HFFc6 (cell line): ENCODE data around the gene ZBED4. TPM values are rescaled to one million over a fixed set of nuclear protein-coding genes. Genes with fewer than 3 reads are reported as not detected.

ENCODE experiments used
- DNase-seq: peaks from one replicate; pipeline ENCODE4 v3.0.0-alpha.2; 2018
- H3K27ac Mint-ChIP-seq: 2 replicates; pipeline ENCODE4 v1.8.0; 2020; ENCODE audit warnings: mild to moderate bottlenecking, mixed read lengths
- H3K27me3 Mint-ChIP-seq: 2 replicates; pipeline ENCODE4 v1.8.0; 2021; ENCODE audit warnings: mild to moderate bottlenecking, moderate library complexity, mixed read lengths; ENCODE audit not compliant: insufficient read depth
- H3K36me3 Mint-ChIP-seq: 2 replicates; pipeline ENCODE4 v1.8.0; 2021; ENCODE audit warnings: low read depth, mixed read lengths
- H3K4me1 Mint-ChIP-seq: 2 replicates; pipeline ENCODE4 v1.8.0; 2020; ENCODE audit warnings: low read depth, mixed read lengths
- H3K4me3 Mint-ChIP-seq: 2 replicates; pipeline ENCODE4 v1.8.0; 2020; ENCODE audit warnings: mild to moderate bottlenecking, moderate library complexity, mixed read lengths
- H3K9me3 Mint-ChIP-seq: 2 replicates; pipeline ENCODE4 v1.8.0; 2020; ENCODE audit warnings: mild to moderate bottlenecking, mixed read lengths
- CTCF ChIP-seq: fragments of 200-600 bp; sonication (generic); IDR thresholded peaks from 2 replicates; pipeline ENCODE4 v1.5.0; 2021; ENCODE audit warnings: antibody characterized with exemption, mild to moderate bottlenecking
- total RNA-seq, 6 experiments: library from RNA; stranded (reverse); fragmentation: NEBNext Ultra II Directional; extraction: Animal tissue kit (Norgen Biotek cat#: 25700); gene quantifications; 2 replicates in 1 of 6; 3 replicates in 5 of 6; pipeline ENCODE4 v1.2.3, GENCODE V29; 2021

Gene ZBED4
- total RNA-seq, 6 experiments from 2014 or later, result 7.9 to 10.9 (median 9.0) TPM

GRCh38 chr22:49824936-49825335, 28.7 kb upstream of the ZBED4 start:
- Mint-ChIP-seq H3K36me3 (peaks cover 19% of the 10 kb centered on the region), H3K27me3 (peaks cover 3% of the 10 kb centered on the region; the same call in 1 of the 2 replicates), H3K27ac (peak overlapping the region; percentile 94), H3K9me3 (peaks cover 7% of the 10 kb centered on the region; the same call in 1 of the 2 replicates), H3K4me1 (peaks cover 23% of the 10 kb centered on the region), H3K4me3 (peak overlapping the region; percentile 94)
- no peak for DNase-seq
- TF ChIP-seq CTCF, result no peak

DNA sequence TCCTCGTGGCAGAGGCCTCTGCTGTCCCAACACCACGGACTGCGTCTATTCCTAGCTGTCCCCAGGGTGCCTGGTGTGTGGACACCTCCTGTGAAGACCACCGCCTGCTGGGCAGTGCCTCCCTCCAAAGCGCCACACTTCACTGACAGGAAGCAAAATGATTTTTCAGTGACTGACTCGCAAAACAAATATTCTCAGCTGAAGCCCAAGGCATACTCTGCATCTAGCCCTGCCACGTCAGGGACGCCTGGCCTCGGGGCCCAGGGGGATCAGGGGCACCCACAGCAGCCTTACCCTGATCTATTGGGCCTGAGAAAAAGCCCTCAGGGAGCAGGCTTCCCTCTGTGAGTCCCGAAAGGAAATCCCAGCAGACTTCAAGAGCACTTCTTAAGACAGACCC, 28.2 kb upstream of the ZBED4 start:
- DNase-seq, result peak; percentile 18
- peaks cover 8% of the 10 kb centered on the region; the same call in 1 of the 2 replicates for H3K9me3 Mint-ChIP-seq
- H3K36me3 Mint-ChIP-seq, result peaks cover 21% of the 10 kb centered on the region
- H3K4me1 Mint-ChIP-seq, result peaks cover 23% of the 10 kb centered on the region
- no peak for TF ChIP-seq CTCF
- H3K27me3 Mint-ChIP-seq, result peaks cover 3% of the 10 kb centered on the region; the same call in 1 of the 2 replicates
- peak overlapping the region; percentile 94 for H3K4me3 Mint-ChIP-seq
- H3K27ac Mint-ChIP-seq, result peak overlapping the region; percentile 94

DNA sequence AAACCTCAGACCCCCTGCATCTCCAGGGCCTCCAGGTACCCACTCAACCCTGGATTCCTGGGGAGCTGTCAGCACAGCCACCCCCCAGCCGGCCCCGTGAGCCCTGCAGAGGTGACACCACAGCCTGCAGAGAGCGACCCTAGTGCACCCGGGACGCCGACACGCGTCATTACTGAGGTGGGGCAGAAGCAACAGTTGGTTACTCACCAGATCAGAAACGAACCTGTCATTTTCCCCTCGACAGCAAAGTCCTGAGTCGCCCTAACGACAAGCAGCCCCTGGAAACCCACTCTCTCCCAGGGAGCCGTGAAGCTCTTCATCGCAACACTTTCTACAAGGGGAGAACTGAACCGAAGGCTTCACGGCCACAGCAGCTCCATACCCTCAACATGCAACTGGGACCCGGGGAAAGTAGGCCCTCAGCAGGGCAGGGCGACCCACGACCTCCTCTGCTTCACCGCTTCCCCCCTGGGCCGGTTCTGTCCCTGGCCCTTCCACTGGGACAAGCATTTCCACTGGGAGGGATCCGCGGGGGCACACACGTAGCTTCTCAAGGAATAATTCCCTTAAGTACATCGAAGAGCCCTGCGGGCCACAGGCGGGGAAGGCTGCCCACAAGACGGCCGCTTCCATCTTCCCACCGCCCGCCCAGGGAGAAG, 27.6 kb upstream of the ZBED4 start:
- H3K4me3 Mint-ChIP-seq, result peak overlapping the region; percentile 94
- peaks cover 23% of the 10 kb centered on the region for H3K4me1 Mint-ChIP-seq
- peak; percentile 39 for DNase-seq
- peaks cover 8% of the 10 kb centered on the region; the same call in 1 of the 2 replicates for H3K9me3 Mint-ChIP-seq
- H3K27ac Mint-ChIP-seq, result peak overlapping the region; percentile 94
- no peak for TF ChIP-seq CTCF
- peaks cover 21% of the 10 kb centered on the region for H3K36me3 Mint-ChIP-seq
- H3K27me3 Mint-ChIP-seq, result no peaks in the 10 kb centered on the region; the same call in 1 of the 2 replicates

GRCh38 chr22:49826603-49827270, 26.9 kb upstream of the ZBED4 start:
- Mint-ChIP-seq H3K4me1 (peaks cover 23% of the 10 kb centered on the region), H3K27ac (peak overlapping the region; percentile 94), H3K4me3 (peak overlapping the region; percentile 94), H3K9me3 (peaks cover 8% of the 10 kb centered on the region; the same call in 1 of the 2 replicates), H3K27me3 (no peaks in the 10 kb centered on the region; the same call in 1 of the 2 replicates), H3K36me3 (peaks cover 21% of the 10 kb centered on the region)
- no peak for TF ChIP-seq CTCF
- peak; percentile 2 for DNase-seq

- TF ChIP-seq CTCF, result no peak
- H3K4me3 Mint-ChIP-seq, result no peak overlapping the region
- no peaks in the 10 kb centered on the region; the same call in 1 of the 2 replicates for H3K27me3 Mint-ChIP-seq
- H3K9me3 Mint-ChIP-seq, result peaks cover 8% of the 10 kb centered on the region; the same call in 1 of the 2 replicates
- peaks cover 23% of the 10 kb centered on the region for H3K4me1 Mint-ChIP-seq
- no peak for DNase-seq
- H3K36me3 Mint-ChIP-seq, result peaks cover 21% of the 10 kb centered on the region
- H3K27ac Mint-ChIP-seq, result no peak overlapping the region
These were observed 26.3 kb upstream of the ZBED4 start for GRCh38 chr22:49827271-49827852.
